Right kidney (tissue), 9 donors: Measurements from ENCODE around the gene FAM174B.
A peak's percentile ranks its signal among the peaks of the same experiment; 100 is the strongest.

Experiments used
- DNase-seq: peaks from one replicate; pipeline ENCODE4 v3.0.0-alpha.2; 2016
- long read RNA-seq, 8 donors: transcript quantifications; one replicate each; lab custom pipeline, GENCODE V29; 2026

FAM174B gene
- long read RNA-seq, donor 1, transcript FAM174B-201 (3 exons, 2,792 nt) = major isoform, 7 of 106 reads
- long read RNA-seq, donor 1, partial matches to known transcripts = 99 of 106 reads
- long read RNA-seq, donor 1, other reads (novel, unspliced or antisense) = 0 of 106 reads
- long read RNA-seq, donor 2, partial matches to known transcripts = 0 of 4 reads
- long read RNA-seq, donor 2, other reads (novel, unspliced or antisense) = 0 of 4 reads
- long read RNA-seq, donor 3, transcript FAM174B-201 (3 exons, 2,792 nt) = major isoform, 6 of 6 reads
- long read RNA-seq, donor 3, partial matches to known transcripts = 0 of 6 reads
- long read RNA-seq, donor 3, other reads (novel, unspliced or antisense) = 0 of 6 reads
- long read RNA-seq, donor 4, transcript FAM174B-201 (3 exons, 2,792 nt) = major isoform, 7 of 7 reads
- long read RNA-seq, donor 4, partial matches to known transcripts = 0 of 7 reads
- long read RNA-seq, donor 4, other reads (novel, unspliced or antisense) = 0 of 7 reads
- long read RNA-seq, donor 5, transcript FAM174B-201 (3 exons, 2,792 nt) = major isoform, 8 of 9 reads
- long read RNA-seq, donor 5, partial matches to known transcripts = 0 of 9 reads
- long read RNA-seq, donor 5, other reads (novel, unspliced or antisense) = 0 of 9 reads
- long read RNA-seq, donor 6, transcript FAM174B-201 (3 exons, 2,792 nt) = major isoform, 16 of 16 reads
- long read RNA-seq, donor 6, partial matches to known transcripts = 0 of 16 reads
- long read RNA-seq, donor 6, other reads (novel, unspliced or antisense) = 0 of 16 reads
- long read RNA-seq, donor 7 = 0 reads
- long read RNA-seq, donor 8, transcript FAM174B-201 (3 exons, 2,792 nt) = major isoform, 5 of 5 reads
- long read RNA-seq, donor 8, partial matches to known transcripts = 0 of 5 reads
- long read RNA-seq, donor 8, other reads (novel, unspliced or antisense) = 0 of 5 reads

DNA sequence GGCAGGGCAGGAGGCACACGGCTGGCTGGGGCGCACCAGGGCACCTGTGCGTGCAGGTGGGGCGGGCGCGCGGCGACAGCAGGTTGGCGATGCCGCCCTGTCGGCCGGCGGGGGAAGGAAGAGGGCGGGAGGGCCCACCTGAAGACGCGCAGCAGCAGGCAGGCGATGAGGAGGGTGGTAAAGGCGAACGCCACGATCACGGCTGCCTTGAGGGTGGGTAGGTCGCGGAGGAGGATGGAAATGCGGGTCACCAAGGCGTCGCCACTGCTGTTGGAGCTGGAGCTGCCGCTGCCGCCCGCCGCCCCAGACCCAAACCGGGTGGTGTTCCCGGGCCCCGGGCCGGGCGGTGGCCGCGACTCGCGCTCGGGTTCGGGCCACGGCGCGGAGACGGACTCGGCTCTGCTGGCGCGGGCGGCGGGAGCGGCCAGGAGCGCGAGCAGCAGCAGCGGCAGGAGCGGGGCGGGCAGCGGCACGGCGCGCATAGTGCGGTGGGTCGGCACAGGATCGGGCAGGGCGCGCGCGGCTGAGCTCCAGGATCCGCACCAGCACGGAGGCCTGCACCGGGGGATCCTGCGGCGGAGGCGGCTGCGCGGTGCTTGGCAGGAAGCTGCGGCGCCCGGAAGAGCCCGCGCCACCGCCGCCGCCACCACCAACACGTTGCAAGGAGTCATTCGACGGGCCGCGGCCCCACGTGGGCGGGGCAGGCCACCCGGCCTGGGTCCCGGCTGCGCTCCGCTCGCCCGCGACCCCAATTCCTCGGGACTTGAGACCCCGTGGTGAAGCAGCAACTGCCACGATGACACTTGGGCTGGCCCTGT, at the start of gene FAM174B:
TSS of gene FAM174B (minus strand) at position 598 of the 818 bp plus-strand sequence.
- DNase-seq = peak; percentile 82

DNA sequence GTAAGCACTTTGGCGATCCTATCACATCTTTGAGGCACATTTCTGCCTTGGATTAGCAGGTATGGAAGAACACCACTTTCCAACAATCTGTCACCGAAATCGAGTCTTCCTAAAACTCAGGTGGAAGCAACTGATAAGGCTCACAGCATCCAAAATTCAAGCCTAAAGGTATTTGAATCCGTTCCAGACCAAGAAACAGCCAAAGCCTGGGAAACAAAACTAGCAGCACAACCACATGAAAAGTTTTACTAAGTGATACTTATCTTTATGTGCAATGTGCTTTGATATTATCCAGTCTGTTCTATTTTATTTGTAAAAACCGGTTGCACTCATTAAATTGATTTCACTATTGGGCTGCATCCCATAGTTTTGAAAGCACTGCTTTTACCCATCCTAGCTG, 40.5 kb upstream of the FAM174B start:
- DNase-seq = no peak

DNA sequence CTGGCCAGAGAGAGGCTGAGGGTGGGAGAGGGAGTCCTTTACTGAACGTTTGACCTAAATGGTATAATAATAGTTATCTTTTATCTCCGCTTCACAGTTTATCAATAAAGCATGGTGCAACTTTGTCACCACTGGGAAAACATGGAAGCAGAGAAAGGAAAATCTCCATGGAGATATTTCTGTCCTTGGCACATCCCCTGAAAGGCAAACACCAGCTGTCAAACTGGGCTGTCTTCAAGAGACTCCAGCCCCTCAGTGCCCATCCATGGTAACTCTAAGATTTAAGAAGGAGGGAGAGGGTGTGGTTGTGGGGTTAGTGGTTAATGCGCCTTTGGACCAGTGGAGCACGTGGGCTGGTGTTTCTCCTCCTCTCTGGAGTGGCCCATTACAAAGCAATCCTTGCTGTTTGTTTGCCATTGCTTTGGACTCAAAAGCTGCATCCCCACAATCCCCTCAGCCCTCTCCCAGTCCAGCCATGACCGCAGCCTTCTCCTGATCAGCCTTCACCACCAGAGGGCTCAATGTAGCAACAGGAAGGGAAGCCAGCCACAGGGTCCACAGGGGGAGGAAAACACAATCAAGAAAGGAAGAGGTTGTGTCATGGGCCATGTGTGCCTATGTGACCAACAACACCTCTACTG, 38.2 kb upstream of the FAM174B start:
- DNase-seq = no peak

DNA sequence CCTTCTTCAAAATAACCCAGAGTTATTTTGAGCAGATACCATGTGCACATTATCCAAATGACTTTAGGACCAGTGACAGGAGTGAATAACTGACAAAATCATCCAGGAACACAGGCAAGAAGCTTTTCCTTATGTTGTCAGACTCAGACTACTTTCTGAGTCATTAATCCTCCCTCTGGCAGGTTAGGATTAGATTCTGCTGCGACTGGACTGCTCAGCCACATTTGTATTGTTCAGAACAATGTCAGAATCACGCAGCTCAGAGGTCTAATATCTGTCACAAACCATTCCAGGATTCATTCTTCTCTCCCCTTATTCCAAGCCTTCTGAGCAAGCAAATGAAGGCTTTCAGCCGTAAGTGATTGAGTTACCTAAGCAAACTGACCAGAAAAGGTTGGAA, 34.8 kb upstream of the FAM174B start:
- no peak for DNase-seq

DNA sequence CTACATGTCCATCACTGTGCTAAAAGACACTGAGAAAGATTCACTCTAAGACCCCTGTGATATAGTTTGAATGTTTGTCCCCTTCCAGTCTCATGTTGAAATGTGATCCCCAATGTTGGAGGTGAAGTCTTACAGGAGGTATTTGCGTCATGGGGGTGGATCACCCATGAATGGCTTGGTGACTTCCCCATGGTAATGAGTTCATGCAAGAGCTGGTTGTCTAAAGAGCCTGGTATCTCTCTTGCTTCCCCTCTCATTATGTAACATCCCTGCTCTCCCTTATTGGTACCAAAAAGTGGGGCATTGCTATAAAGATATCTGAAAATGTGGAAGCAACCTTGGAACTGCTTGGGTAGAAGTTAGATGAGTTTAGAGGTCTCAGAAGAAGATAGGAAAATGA, 32.2 kb upstream of the FAM174B start:
- DNase-seq = no peak

DNA sequence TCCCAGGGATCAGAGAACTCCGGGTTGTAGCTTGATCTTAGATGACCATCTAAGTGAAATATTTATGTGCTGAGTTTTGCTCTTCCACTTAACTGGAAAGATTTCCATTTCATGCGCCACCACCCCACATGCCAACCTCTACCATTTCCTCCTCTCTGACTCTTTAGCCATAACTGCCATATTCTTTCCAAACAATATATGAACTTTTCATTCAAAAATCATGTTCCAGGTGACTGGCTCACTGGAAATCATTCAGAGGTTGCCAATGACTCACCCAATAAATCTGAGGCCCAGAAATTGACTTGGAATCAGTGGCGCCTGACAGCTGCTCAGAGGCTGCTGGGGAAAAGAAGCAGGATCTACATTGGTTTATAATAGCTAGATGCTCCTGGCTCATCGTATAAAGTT, 31.6 kb upstream of the FAM174B start:
- DNase-seq = no peak

DNA sequence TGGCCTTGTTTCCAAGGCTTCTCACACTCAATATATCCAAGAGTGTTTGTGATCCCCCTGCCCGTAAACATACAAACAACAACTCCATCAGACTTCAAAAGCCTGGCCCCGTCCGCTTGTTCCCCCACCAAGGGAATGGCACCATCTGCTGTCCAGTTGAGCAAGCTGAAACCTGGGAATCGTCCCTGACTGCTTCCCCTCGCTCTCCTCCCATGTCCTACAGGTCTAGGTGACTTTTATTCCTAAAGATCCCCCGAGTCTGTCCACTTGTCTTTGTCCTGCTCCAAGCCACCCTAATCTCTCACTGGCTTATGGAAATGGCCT, 27.9 kb upstream of the FAM174B start:
- DNase-seq = no peak

DNA sequence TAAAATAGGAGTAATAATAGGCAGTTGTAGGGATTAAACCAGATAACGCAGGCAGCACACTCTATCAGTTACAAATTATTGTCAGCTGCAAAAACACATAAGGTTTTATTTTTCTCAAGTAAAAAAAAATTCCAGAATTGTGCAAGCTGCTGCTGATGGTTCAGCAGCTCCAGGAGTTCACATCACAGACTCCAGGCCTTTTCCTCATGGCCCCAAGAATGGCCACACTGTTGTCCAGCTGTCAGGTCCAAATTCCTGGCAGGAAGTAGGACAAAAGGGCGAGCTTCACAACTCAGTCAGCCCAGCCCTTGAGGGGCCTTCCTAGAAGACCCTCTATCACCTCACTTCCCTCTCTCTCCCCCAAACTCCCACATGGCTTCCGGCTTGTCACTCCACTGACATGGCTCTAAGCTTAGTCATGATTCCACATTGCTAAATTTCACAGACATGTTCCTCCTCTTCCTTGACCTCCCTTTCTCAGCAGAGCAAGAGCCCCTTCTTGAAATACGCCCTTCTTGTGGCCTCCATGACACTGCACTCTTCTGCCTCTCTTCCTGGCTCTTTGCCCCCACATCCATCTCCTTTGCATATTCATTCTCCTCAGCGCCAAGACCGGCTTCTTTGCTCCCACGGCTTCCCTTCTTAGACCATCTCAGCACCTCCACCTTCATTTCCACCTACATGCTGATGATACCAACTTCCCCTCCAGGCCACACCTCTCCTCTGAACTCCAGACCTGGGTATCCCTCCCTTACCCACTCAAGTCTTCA, 27.4 kb upstream of the FAM174B start:
- DNase-seq = no peak

DNA sequence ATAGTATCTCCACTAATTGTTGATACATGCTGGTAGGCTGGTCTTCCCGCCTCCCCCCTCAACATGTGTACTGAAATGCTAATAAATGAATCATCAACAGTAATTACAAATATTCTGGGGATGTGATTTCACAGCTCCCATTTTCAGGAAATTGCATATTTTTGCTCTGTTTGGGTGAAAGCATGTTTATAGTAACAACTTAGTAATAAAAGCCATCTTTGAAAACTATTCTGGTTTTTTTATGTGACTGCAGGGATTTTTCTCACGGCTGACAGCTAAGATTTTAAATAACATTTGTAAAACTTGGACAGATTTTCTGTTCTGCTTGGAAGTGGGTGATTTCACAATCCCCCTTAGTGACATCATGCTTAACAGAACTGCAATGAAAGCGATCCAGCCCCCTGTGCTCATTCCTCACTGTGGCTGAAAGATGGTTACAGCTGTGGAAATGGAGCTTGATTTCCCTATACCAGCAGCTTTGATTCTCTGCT, 25.6 kb upstream of the FAM174B start:
- DNase-seq = no peak

DNA sequence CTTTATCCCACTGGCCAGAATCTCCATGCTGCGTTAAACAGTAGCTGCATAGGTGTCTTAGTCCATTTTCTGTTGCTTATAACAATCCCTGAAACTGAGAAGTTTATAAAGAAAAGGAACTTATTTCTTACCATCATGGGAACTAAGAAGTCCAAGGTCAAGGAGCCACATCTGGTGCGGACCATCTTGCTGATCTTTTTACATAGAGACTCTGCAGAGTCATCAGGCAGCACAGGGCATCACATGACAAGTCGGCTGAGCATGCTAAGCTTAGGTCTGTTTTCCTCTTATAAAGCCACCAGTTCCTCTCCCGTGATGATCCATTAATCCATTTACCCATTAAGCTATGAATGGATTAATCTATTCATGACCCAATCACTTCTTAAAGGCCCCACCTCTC, 22.4 kb upstream of the FAM174B start:
- no peak for DNase-seq

DNA sequence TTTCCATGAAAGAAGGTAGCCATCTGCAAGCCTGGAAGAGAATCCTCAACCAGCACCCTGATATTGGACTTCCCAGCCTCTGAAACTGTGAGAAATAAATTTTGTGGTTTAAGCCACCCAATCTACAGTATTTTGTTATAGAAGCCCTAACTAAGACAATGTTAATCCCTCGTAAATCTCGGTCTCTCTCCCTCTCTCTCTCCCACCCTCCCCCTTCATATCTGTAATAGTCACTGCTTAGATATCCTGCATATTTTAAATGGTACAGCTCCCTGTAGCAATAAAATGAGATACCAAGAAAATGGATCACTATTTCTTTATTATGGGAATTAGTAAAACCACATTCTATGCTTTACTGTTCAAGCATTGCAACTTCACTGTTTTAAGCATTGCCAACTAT, 21.0 kb upstream of the FAM174B start:
- no peak for DNase-seq

DNA sequence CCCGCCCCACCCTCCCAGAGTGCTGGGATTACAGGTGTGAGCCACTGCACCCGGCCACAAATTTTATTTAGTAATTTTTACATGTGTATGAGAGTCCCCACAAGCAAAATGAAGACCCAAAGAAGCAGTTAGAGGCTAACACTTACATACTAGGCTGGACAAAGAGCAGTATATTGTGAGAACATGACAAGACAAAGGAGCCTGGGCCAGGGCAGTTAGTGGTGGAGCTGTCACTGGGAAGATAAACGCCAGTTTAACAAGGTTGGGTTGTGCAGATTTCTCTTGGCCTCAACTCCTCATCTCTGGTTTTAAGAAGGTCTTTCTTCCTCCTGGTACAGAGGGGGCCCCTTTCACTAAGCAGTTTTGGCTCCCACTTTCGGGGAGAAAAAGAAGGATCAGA, 19.9 kb upstream of the FAM174B start:
- no peak for DNase-seq

DNA sequence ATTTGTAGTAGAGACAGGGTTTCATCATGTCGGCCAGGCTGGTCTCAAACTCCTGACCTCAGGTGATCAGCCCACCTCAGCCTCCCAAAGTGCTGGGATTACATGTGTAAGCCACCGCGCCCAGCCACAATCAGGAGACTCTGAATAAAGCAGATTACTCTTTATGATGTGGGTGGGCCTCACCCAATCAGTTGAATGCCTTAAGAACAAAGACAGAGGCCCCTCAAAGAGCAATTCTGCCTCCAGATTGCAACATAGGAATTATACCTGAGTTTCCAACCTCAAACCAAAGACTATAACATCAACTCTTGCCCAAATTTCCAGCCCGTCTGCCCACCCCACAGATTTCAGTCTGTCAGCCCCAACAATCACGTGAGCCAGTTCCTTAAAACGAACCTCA, 18.8 kb upstream of the FAM174B start:
- no peak for DNase-seq

DNA sequence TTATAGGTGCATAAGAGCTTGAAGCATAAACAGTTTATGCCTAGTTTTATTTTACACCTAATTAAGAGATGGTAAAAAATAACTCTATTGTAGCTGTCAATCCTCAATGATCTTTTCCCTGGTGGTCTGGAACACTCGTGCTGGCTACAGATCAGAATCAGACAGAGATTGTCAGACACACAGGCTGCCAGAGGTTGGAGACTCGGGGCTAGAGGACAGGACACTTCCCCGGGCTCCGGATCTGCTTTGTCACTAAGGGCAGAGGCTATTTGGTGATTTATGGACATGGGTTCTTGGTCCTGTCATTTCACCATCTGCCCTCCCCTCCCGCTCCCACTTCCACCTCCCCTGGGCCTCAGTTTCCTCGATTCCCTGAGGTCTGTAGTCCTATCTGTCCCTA, 16.5 kb upstream of the FAM174B start:
- no peak for DNase-seq

DNA sequence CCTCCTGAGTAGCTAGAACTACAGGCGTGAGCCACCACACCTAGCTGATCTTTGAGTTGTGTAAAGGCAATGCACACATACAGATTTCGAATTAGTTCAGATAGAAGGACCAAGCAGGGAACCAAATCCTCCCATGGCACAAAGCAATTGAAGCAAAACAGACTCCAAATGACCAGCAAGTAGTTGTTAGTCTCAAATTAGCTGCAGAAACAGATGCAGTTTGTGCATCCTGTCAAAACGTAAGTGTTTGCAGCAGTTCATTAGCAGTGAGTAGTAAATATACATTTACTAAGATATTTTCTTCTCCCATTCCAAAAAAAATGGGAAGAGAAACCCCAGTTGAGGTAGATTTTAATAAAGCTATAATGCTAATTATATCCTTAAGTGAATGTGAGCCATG, 15.8 kb upstream of the FAM174B start:
- DNase-seq = no peak

DNA sequence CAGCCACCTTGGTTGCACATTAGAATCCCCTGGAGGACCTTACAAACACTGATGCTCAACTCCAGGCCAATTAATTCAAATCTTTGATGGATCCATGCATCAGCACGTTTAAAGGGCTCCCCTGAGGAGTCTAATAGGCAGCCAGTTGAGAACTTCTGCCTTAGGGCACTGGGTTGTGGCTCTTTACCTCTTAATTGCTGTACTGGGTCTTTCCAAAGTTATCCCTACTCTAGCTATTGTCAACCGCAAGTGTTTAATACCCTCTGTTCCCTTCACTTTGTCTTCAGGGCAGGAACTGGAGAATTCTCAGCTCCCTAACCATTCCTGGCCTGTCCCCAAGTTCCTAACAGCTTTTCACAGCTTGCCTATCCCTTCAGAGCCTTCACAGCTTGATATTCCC, 15.0 kb upstream of the FAM174B start:
- no peak for DNase-seq

DNA sequence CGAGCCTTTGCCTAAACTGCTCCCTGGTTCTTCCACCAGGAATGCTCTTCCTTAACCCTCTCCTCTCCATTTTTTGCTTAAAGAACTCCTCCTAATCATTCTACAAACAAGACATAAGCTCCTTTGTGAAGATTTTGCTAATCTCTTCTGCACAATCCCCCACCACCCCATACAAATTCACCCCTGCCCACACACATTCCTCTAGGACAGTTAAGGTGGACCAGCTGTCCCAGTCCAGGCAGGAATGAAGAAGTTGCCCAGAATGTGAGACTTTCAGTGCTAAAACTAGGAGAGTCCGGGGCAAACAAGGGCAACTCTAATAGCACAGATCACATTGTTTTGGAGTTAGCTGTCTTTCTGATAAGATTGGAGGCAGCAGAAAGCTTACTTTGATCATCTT, 13.9 kb upstream of the FAM174B start:
- no peak for DNase-seq

DNA sequence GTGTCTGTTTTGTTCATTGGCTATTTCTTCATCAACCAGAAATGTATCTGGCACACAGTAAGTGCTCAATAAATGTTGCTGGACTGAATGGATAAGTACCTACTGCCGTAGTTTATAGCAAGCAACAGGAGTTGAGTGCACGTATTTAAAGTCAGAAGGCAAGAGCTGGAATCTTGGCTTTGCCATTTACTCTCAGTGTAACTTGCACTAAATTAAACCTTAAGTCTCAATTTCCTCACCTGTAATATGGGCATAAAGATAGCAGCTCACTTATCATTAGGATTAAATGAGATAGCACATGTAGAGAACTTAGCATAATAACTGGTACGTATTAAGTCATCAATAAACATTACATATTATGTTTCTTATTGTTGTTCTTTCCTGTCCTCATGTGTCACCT, 13.0 kb upstream of the FAM174B start:
- DNase-seq = no peak

DNA sequence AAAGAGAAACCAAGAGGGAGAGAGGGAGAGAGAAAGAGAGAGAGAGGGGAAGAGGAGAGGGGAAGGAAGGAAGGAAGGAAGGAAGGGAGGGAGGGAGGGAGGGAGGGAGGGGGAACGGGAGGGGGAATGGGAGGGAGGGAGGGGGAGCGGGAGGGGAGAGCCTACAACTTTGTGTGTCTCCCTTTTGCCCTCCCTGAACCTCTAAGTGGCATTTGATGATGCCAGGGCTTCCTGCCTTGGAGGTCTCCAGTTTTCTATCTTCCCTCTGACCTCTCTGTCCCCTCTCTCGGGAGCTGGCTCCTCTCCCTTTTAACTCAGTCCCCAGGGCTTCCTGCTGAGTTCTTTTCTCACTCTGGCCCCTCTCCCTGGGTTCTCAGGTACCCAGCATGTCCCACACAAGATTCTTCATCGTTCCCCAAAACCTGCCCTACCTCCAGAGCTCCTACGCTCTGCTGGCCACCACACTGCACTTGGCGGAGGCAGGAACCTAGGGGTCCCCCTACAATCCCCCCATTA, 12.5 kb upstream of the FAM174B start:
- no peak for DNase-seq

DNA sequence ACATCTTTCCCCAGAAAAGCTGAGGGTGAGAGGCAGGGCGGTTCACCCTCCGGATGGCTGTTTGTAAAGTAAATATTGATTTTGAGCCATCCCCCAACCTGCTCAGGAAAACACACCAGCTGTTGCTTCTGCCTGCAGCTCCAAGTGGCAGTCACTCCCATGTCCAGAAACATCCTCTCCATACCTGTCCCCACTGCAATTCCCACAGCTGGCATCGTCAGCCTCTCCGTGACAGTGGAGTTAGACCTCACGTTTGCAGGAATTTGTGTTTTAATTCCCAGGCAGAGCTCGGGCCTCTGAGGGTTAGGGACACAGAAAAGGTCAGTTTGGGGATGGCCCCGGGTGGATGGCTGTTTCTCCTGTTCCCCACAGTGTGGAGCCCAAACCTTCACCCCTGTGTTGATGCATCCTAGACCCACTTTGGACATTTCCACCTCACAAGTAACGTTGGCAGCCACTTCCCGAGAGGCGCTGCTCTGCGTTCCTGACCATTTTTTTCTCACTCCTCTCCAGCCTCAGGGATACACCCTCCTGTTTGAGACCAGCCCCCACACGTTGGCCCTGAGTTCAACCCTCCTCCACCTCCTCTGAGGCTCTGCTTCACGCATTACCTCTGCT, 11.8 kb upstream of the FAM174B start:
- peak; percentile 60 for DNase-seq

DNA sequence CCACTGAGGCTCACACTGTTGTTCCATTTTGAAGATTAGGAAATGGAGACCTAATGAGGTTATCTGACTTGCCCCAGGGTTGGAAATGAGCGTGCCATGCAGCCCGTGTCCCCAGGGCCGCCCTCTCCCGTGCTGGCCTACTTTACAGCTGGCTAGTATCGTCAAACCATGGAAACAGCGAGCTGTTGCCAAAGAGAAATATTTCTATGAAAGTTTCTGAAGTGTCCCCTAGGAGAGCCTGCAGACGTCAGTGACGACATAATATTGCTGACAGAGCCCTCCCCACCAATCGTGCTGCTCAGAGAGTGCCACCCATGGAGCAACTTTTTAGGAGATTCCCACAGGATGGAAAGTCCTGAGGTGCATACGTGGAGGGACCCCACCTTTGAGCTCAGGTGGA, 11.2 kb upstream of the FAM174B start:
- no peak for DNase-seq
